K562 (cell line): ENCODE results near the gene ABR. TPM values are rescaled to one million over a fixed set of nuclear protein-coding genes. Genes with fewer than 3 reads are reported as not detected.

ENCODE experiments used
- ATAC-seq: fragments of 200-7000 bp; cut with Tn5 transposase; 3 replicates; pipeline ENCODE4 v1.9.1; 2020; ENCODE audit warnings: moderate library complexity
- BruUV-seq: library from RNA; stranded (reverse); fragments of 400-500 nt; replicated peaks from 2 replicates; lab custom pipeline; 2021; lab: Mats Ljungman, UMichigan
- CTCF ChIA-PET: fragments of 300-600 bp; formaldehyde crosslinking; extraction: SDS; loops from one replicate; lab custom pipeline; 2021; ENCODE audit warnings: low intra/inter-chr PET ratio; lab: Yijun Ruan, JAX
- POLR2A ChIA-PET: fragments of 300-600, 350-650 bp; sonication (Branson Sonifier 250); formaldehyde crosslinking; extraction: SDS; loops from one replicate; lab custom pipeline; 2021; ENCODE audit warnings: antibody characterized with exemption, inconsistent platforms; lab: Yijun Ruan, JAX
- DNase-seq, 4 experiments: peaks; one replicate each; pipeline versions ENCODE4 v3.0.0 to v3.0.0-alpha.2; 2011 to 2018; ENCODE audit warnings: low spot score in 3 of 4, mixed read lengths in 3 of 4; ENCODE audit errors: extremely low read depth in 1 of 4
- FAIRE-seq: peaks from 2 replicates; lab custom pipeline; 2011; peaks lifted over from hg19 to GRCh38; lab: Jason Lieb, UNC
- H2AFZ ChIP-seq: 2 replicates; pipeline ENCODE4 v1.6.0; 2011; ENCODE audit warnings: low read depth, low read length, control low read depth, inconsistent platforms
- H3K27ac ChIP-seq: fragments of 200-600 bp; 3 replicates; pipeline ENCODE4 v1.8.0; 2011; ENCODE audit warnings: low read depth, mild to moderate bottlenecking, control low read depth, inconsistent platforms, low read length, moderate library complexity, mixed read lengths; ENCODE audit errors: extremely low read depth
- H3K27me3 ChIP-seq, 2 experiments: fragments of 300-600 bp in 1 of 2; 2 replicates in 1 of 2; 3 replicates in 1 of 2; pipeline versions ENCODE4 v1.6.0 to v1.8.0; 2011; ENCODE audit warnings: inconsistent platforms in 2 of 2, low read length in 2 of 2, mild to moderate bottlenecking in 1 of 2, mixed read lengths in 1 of 2, moderate library complexity in 1 of 2; ENCODE audit not compliant: control insufficient read depth in 2 of 2, insufficient read depth in 2 of 2
- H3K36me3 ChIP-seq: fragments of 300-600 bp; 3 replicates; pipeline ENCODE4 v1.8.0; 2011; ENCODE audit warnings: mild to moderate bottlenecking, low read length, inconsistent platforms; ENCODE audit not compliant: control insufficient read depth, insufficient read depth
- H3K4me1 ChIP-seq, 2 experiments: fragments of 200-600 bp in 1 of 2; replicated peaks in 1 of 2; 2 replicates in 1 of 2; 3 replicates in 1 of 2; pipeline versions ENCODE4 v1.5.1 to v1.8.0; 2011; ENCODE audit warnings: inconsistent platforms in 2 of 2, low read length in 2 of 2, mild to moderate bottlenecking in 1 of 2, mixed read lengths in 1 of 2, moderate library complexity in 1 of 2; ENCODE audit not compliant: control insufficient read depth in 2 of 2, insufficient read depth in 2 of 2
- H3K4me2 ChIP-seq: 2 replicates; pipeline ENCODE4 v1.6.1; 2011; ENCODE audit warnings: low read length, control low read depth, inconsistent platforms, mixed read lengths; ENCODE audit not compliant: insufficient read depth
- H3K4me3 ChIP-seq: fragments of 200-600 bp; sonication (generic), shearing (Covaris generic); 2 replicates; pipeline ENCODE4 v1.5.1; 2016; ENCODE audit warnings: control low read depth, inconsistent platforms
- H3K79me2 ChIP-seq: fragments of 200-600 bp; 3 replicates; pipeline ENCODE4 v1.8.0; 2011; ENCODE audit warnings: low read length, inconsistent platforms; ENCODE audit not compliant: control insufficient read depth, insufficient read depth
- H3K9ac ChIP-seq, 2 experiments: 2 replicates each; pipeline versions ENCODE4 v1.6.0 to v1.6.1; 2011; ENCODE audit warnings: low read depth in 2 of 2, low read length in 2 of 2, control low read depth in 1 of 2, inconsistent platforms in 1 of 2, mild to moderate bottlenecking in 1 of 2, mixed read lengths in 1 of 2; ENCODE audit not compliant: insufficient read depth in 1 of 2
- H3K9me1 ChIP-seq: one replicate; pipeline ENCODE4 v1.6.0; 2011; ENCODE audit warnings: inconsistent platforms, mild to moderate bottlenecking, low read length, moderate library complexity; ENCODE audit not compliant: control insufficient read depth, insufficient read depth
- H3K9me3 ChIP-seq: replicated peaks from 2 replicates; pipeline ENCODE4 v1.5.1; 2011; ENCODE audit warnings: low read depth, low read length, inconsistent platforms; ENCODE audit not compliant: control insufficient read depth, insufficient read depth
- H4K20me1 ChIP-seq: replicated peaks from 2 replicates; pipeline ENCODE4 v1.6.1; 2011; ENCODE audit warnings: low read length, inconsistent platforms, mixed read lengths; ENCODE audit not compliant: control insufficient read depth, insufficient read depth
- FIP1L1 ChIP-seq: fragments of 200-400 bp; formaldehyde crosslinking; IDR thresholded peaks from 2 replicates; pipeline ENCODE4 v1.6.1; 2018; ENCODE audit warnings: mild to moderate bottlenecking, low read depth, low read length; ENCODE audit not compliant: poor library complexity, severe bottlenecking
- GATAD2B ChIP-seq: fragments of 450-650 bp; IDR thresholded peaks from 2 replicates; pipeline ENCODE4 v1.6.1; 2017; ENCODE audit warnings: mild to moderate bottlenecking, borderline replicate concordance
- GTF2E2 ChIP-seq: fragments of 200-800 bp; sonication (Bioruptor generic); IDR thresholded peaks from 2 replicates; pipeline ENCODE4 v1.6.1; 2016; ENCODE audit warnings: missing genetic modification characterization, missing compliant biosample characterization
- MYC ChIP-seq, 2 experiments: fragments of 250-450 bp in 1 of 2; sonication (Bioruptor Pico) in 1 of 2; IDR thresholded peaks; 2 replicates each; pipeline versions ENCODE4 v1.5.1 to v1.6.1; 2012 to 2021; ENCODE audit warnings: low read depth in 2 of 2, borderline replicate concordance in 1 of 2, improper control_type of control experiment in 1 of 2, low read length in 1 of 2, mild to moderate bottlenecking in 1 of 2, moderate library complexity in 1 of 2
- PURB ChIP-seq: sonication (generic); formaldehyde crosslinking; IDR thresholded peaks from 2 replicates; pipeline ENCODE4 v1.9.0; 2021; ENCODE audit warnings: low read depth, mild to moderate bottlenecking, missing genetic modification reagents
- TCF3 ChIP-seq: sonication (generic); formaldehyde crosslinking; IDR thresholded peaks from 2 replicates; pipeline ENCODE4 v1.4.0; 2020; ENCODE audit warnings: mild to moderate bottlenecking, missing genetic modification reagents
- ZC3H8 ChIP-seq: fragments of 450-650 bp; IDR thresholded peaks from 2 replicates; pipeline ENCODE4 v1.6.1; 2017
- ZKSCAN1 ChIP-seq: fragments of 150-350 bp; IDR thresholded peaks from 2 replicates; pipeline ENCODE4 v1.6.1; 2016; ENCODE audit warnings: low read depth, low read length
- ZNF785 ChIP-seq: fragments of 250-450 bp; sonication (Bioruptor Pico); IDR thresholded peaks from 2 replicates; pipeline ENCODE4 v1.4.0; 2020; ENCODE audit warnings: mild to moderate bottlenecking
- ZSCAN29 ChIP-seq: fragments of 450-650 bp; IDR thresholded peaks from 2 replicates; pipeline ENCODE4 v1.6.1; 2017
- WGBS: fragments of 100-300 bp; shearing (Covaris generic); methylation state at CpG from one replicate; pipeline ENCODE4 v1.1.6; 2016; ENCODE audit warnings: low coverage, mixed read lengths; ENCODE audit not compliant: insufficient coverage; ENCODE audit errors: missing lambda C conversion rate; 5-methylcytosine and 5-hydroxymethylcytosine counted together
- in situ Hi-C: fragments of 300-500 bp; cut with MboI; formaldehyde crosslinking; loops from 4 replicates; pipeline ENCODE4 v1.15.0; 2018; ENCODE audit warnings: inconsistent platforms, mixed read lengths
- intact Hi-C: fragments of 100-400 bp; cut with micrococcal nuclease; formaldehyde crosslinking; loops from 2 replicates; pipeline ENCODE4 v1.14.2; 2022
- polyA plus RNA-seq, 8 experiments: library from polyadenylated mRNA; depleted of rRNA in 4 of 8; stranded (reverse) in 5 of 8; unstranded in 3 of 8; fragments of >200 nt; fragmentation: Nextera tagmentation in 2 of 8; fragmentation: Illumina TruSeq in 1 of 8; extraction: Ambion mirVana in 2 of 8; extraction: Trizol in 1 of 8; gene quantifications; 2 replicates each; pipeline versions ENCODE4 v1.2.1 to v1.2.3, GENCODE V29; 2011 to 2014; ENCODE audit warnings: inconsistent platforms in 1 of 8, missing spikeins in 1 of 8
- total RNA-seq, 7 experiments: library from RNA; depleted of rRNA in 6 of 7; stranded (reverse); fragments of >200 nt in 6 of 7; fragmentation: Illumina TruSeq in 2 of 7; extraction: Trizol in 2 of 7; gene quantifications; 2 replicates each; pipeline versions ENCODE4 v1.2.1 to v1.2.3, GENCODE V29; 2011 to 2021; ENCODE audit warnings: low replicate concordance in 1 of 7

The ABR gene
- total and polyA plus RNA-seq, 9 of the 15 experiments (the other 6 are each of a cell fraction or from before 2014, with no cell fraction given), result 0.07 to 1.6 (median 0.37) TPM; not detected in 1

- ChIA-PET CTCF (no interaction called here), POLR2A (no interaction called here)
- H4K20me1 ChIP-seq, result no peaks in the 10 kb centered on the region
- no peak overlapping the region for H3K9ac ChIP-seq
- WGBS, result 3% methylated on average over 19 of the region's 19 CpGs
- H3K36me3 ChIP-seq, result no peaks in the 10 kb centered on the region
- no peaks in the 10 kb centered on the region for H3K9me1 ChIP-seq
- BruUV-seq, result no TSS peak
- DNase-seq, result no peak
- ATAC-seq, result no peak
- H3K27me3 ChIP-seq, result peaks cover 21 to 69% of the 10 kb centered on the region in 2 experiments; a peak in 4 of 5 replicates
- intact Hi-C loops, result no loop called here
- H3K4me1 ChIP-seq, result peaks cover 0 to 11% of the 10 kb centered on the region in 2 experiments; a peak in 2 of 5 replicates
- H3K4me2 ChIP-seq, result no peak overlapping the region
- in situ Hi-C loops, result no loop called here
- no peaks in the 10 kb centered on the region for H3K9me3 ChIP-seq
- no peak overlapping the region for H3K27ac ChIP-seq
- no peak for TF ChIP-seq ZKSCAN1
- no peak for TF ChIP-seq ZSCAN29
- no peak for TF ChIP-seq MYC (IDR thresholded peaks at IDR 0.05; ENCODE audit: low read depth, low read length)
- TF ChIP-seq MYC (CRISPR knock-in tag; IDR thresholded peaks at IDR 0.05; ENCODE audit: borderline replicate concordance, low read depth), result no peak
- TF ChIP-seq ZNF785 (CRISPR knock-in tag), result no peak
- no peak for TF ChIP-seq FIP1L1
- no peak for TF ChIP-seq PURB (CRISPR knock-in tag)
- TF ChIP-seq ZC3H8, result no peak
- TF ChIP-seq TCF3, result no peak
- TF ChIP-seq GATAD2B, result no peak
- TF ChIP-seq GTF2E2 (tag), result no peak
- H3K4me3 ChIP-seq, result no peak overlapping the region
- FAIRE-seq, result no peak
- H3K79me2 ChIP-seq, result no peaks in the 10 kb centered on the region
- no peak overlapping the region for H2AFZ ChIP-seq
These were observed 142.4 kb downstream of the ABR start for GRCh38 chr17:1037238-1037879.
